HG03460 (cell line): ENCODE measurements around the gene TYK2.
"Not testable (repeated sequence)": the region's sequence is repeated elsewhere in the genome, so short reads cannot be mapped to it uniquely, and the experiment has no call there.

Experiments used
- ATAC-seq: cut with Tn5 transposase; IDR thresholded peaks from one replicate; pipeline ENCODE4 v1.9.1; 2021; ENCODE audit not compliant: unreplicated experiment

TYK2 gene

GRCh38 chr19:10408511-10409283 is 28.3 kb upstream of the TYK2 start:
- no peak for ATAC-seq

GRCh38 chr19:10407096-10407495 is 26.7 kb upstream of the TYK2 start:
- ATAC-seq = no peak

- no peak for ATAC-seq
Observed at GRCh38 chr19:10406191-10406590, 25.8 kb upstream of the TYK2 start.

GRCh38 chr19:10404888-10405820 is 24.8 kb upstream of the TYK2 start:
- no peak for ATAC-seq

GRCh38 chr19:10403137-10404021 is 23.0 kb upstream of the TYK2 start, which contains the start of gene CDC37:
TSS of gene CDC37 (minus strand) at chr19:10403542. CDS start at chr19:10403479, 63 bp downstream.
- ATAC-seq = peak; percentile 69

- ATAC-seq = no peak
Observed at GRCh38 chr19:10402441-10403038, 22.2 kb upstream of the TYK2 start.

- no peak for ATAC-seq
Observed at GRCh38 chr19:10399878-10400277, 19.5 kb upstream of the TYK2 start.

GRCh38 chr19:10399340-10399739 is 19.0 kb upstream of the TYK2 start:
- not testable (repeated sequence) for ATAC-seq

- ATAC-seq = no peak
Observed at GRCh38 chr19:10398819-10399218, 18.4 kb upstream of the TYK2 start.

- no peak for ATAC-seq
Observed at GRCh38 chr19:10395917-10396316, 15.5 kb upstream of the TYK2 start.

GRCh38 chr19:10395436-10395835 is 15.1 kb upstream of the TYK2 start:
- no peak for ATAC-seq

- no peak for ATAC-seq
Observed at GRCh38 chr19:10395003-10395402, 14.6 kb upstream of the TYK2 start.

- ATAC-seq = no peak
Observed at GRCh38 chr19:10393137-10393536, 12.8 kb upstream of the TYK2 start.

- ATAC-seq = no peak
Observed at GRCh38 chr19:10392120-10392519, 11.7 kb upstream of the TYK2 start.

GRCh38 chr19:10390652-10391286 is 10.4 kb upstream of the TYK2 start:
- ATAC-seq = no peak

GRCh38 chr19:10389863-10390262 is 9.5 kb upstream of the TYK2 start:
- ATAC-seq = no peak

- no peak for ATAC-seq
Observed at GRCh38 chr19:10388957-10389356, 8.6 kb upstream of the TYK2 start.

GRCh38 chr19:10384580-10384979 is 4.2 kb upstream of the TYK2 start:
- ATAC-seq = no peak

- not testable (repeated sequence) for ATAC-seq
Observed at GRCh38 chr19:10383223-10383499, 2.8 kb upstream of the TYK2 start.

- ATAC-seq = no peak
Observed at GRCh38 chr19:10379880-10380312, 476 bp downstream of the TYK2 start.
